WERI-Rb-1 (cell line): ENCODE data around the gene SLC52A1.
A peak's percentile ranks its signal among the peaks of the same experiment; 100 is the strongest.

Source experiments
- DNase-seq: peaks from one replicate; pipeline ENCODE4 v3.0.0-alpha.2; 2020
- H3K27ac ChIP-seq: fragments of 250-450 bp; sonication (Bioruptor Pico); 2 replicates; pipeline ENCODE4 v1.5.1; 2020; ENCODE audit warnings: mild to moderate bottlenecking, moderate library complexity
- H3K27me3 ChIP-seq: fragments of 250-450 bp; sonication (Bioruptor Pico); 2 replicates; pipeline ENCODE4 v1.5.1; 2021; ENCODE audit warnings: mild to moderate bottlenecking, low read depth, moderate library complexity; ENCODE audit not compliant: insufficient read depth, severe bottlenecking
- H3K36me3 ChIP-seq: fragments of 250-450 bp; sonication (Bioruptor Pico); 2 replicates; pipeline ENCODE4 v1.5.1; 2020; ENCODE audit warnings: mild to moderate bottlenecking, moderate library complexity
- H3K4me3 ChIP-seq: 2 replicates; pipeline ENCODE4 v1.5.1; 2011; ENCODE audit warnings: low read depth, mild to moderate bottlenecking, control low read depth, low read length
- H3K9me3 ChIP-seq: fragments of 250-450 bp; sonication (Bioruptor Pico); 2 replicates; pipeline ENCODE4 v1.5.1; 2021; ENCODE audit warnings: mild to moderate bottlenecking, moderate library complexity; ENCODE audit not compliant: severe bottlenecking
- CTCF ChIP-seq: IDR thresholded peaks from 2 replicates; pipeline ENCODE4 v1.5.1; 2011; ENCODE audit warnings: low read depth, mild to moderate bottlenecking, control low read depth, inconsistent platforms, low read length

Gene SLC52A1

GRCh38 chr17:5047446-5047845 lies 12.2 kb upstream of the SLC52A1 start:
- no peak for DNase-seq
- Histone ChIP-seq H3K27ac (no peak overlapping the region), H3K4me3 (no peak overlapping the region), H3K9me3 (no peaks in the 10 kb centered on the region), H3K27me3 (no peaks in the 10 kb centered on the region), H3K36me3 (no peaks in the 10 kb centered on the region)
- no peak for TF ChIP-seq CTCF

- no peaks in the 10 kb centered on the region for H3K27me3 ChIP-seq
- TF ChIP-seq CTCF = no peak
- H3K36me3 ChIP-seq = no peaks in the 10 kb centered on the region
Measured at GRCh38 chr17:5045496-5045895, 10.3 kb upstream of the SLC52A1 start.

GRCh38 chr17:5044630-5045029 lies 9.4 kb upstream of the SLC52A1 start:
- TF ChIP-seq CTCF = no peak
- no peak for DNase-seq
- Histone ChIP-seq H3K4me3 (no peak overlapping the region), H3K27ac (no peak overlapping the region), H3K27me3 (no peaks in the 10 kb centered on the region), H3K9me3 (no peaks in the 10 kb centered on the region), H3K36me3 (no peaks in the 10 kb centered on the region)

More at GRCh38 chr17:5045496-5045895, 10.3 kb upstream of the SLC52A1 start:
- DNase-seq = no peak
- Histone ChIP-seq H3K4me3 (no peak overlapping the region), H3K27ac (no peak overlapping the region), H3K9me3 (no peaks in the 10 kb centered on the region)

GRCh38 chr17:5043524-5043923 lies 8.3 kb upstream of the SLC52A1 start:
- Histone ChIP-seq H3K9me3 (no peaks in the 10 kb centered on the region), H3K36me3 (no peaks in the 10 kb centered on the region), H3K4me3 (no peak overlapping the region), H3K27ac (no peak overlapping the region), H3K27me3 (no peaks in the 10 kb centered on the region)
- TF ChIP-seq CTCF = peak; percentile 18; the same call in 1 of the 2 replicates
- no peak for DNase-seq

GRCh38 chr17:5042157-5043022 lies 7.2 kb upstream of the SLC52A1 start:
- no peak for TF ChIP-seq CTCF
- H3K4me3 ChIP-seq = no peak overlapping the region

More at GRCh38 chr17:5042157-5043022, 7.2 kb upstream of the SLC52A1 start:
- peak overlapping the region; percentile 34 for H3K27ac ChIP-seq
- no peaks in the 10 kb centered on the region for H3K9me3 ChIP-seq
- DNase-seq = no peak
- no peaks in the 10 kb centered on the region for H3K36me3 ChIP-seq
- H3K27me3 ChIP-seq = no peaks in the 10 kb centered on the region
